ENCODE measurements around the gene MYOG.

DNA sequence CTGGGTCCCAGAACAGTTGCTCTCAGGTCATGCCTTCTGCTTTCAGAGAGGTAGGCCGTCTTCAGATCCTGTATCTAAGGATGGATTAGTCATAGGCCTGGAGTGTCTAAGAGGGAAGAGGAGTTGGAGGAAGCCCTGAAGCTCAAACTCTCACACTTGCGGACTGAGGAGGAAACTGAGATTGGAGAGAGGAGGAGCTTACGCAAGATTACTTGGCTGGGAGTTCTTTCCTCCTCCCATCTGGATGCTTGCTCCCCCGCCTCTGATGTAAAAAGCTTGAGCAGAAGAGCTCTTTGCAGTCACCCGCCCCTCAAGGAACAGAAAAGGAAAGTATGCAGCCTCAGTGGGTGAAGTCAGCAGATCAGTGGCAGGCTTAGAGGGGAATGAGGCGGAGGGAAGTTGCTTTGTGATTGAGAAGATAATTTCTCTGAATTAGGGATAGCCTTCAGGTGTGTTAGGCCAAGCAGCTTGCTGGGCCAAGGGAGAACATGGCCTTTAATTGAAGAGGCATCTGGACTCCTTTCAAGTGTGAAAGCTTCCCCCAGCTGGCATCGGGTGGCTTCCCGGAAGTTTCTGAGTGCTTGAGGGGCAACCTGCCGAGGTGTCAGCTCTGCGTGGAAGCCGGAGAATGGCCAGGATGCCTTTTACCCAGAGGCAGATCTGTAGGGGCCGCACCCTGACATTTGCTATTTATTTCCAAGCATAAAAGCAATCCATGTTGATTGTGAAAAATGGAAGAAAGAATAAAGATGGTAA, 48.3 kb upstream of the MYOG start:
- TF ChIP-seq TEAD4 (IDR thresholded peaks at IDR 0.05) = no peak
- no peak for TF ChIP-seq RAD21 (IDR thresholded peaks at IDR 0.05; ENCODE audit: low read depth)
- no peak for TF ChIP-seq EP300 (IDR thresholded peaks at IDR 0.05; ENCODE audit: borderline replicate concordance)
- no peak for TF ChIP-seq TCF12 (IDR thresholded peaks at IDR 0.05; ENCODE audit: low read depth)
- TF ChIP-seq, protein P1, sequence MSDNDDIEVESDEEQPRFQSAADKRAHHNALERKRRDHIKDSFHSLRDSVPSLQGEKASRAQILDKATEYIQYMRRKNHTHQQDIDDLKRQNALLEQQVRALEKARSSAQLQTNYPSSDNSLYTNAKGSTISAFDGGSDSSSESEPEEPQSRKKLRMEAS (IDR thresholded peaks at IDR 0.05) = no peak
- TF ChIP-seq REST (IDR thresholded peaks at IDR 0.05; ENCODE audit: low read depth) = no peak
- no peak for TF ChIP-seq CEBPB (IDR thresholded peaks at IDR 0.05)
- no peak for TF ChIP-seq ZBTB7A (IDR thresholded peaks at IDR 0.05; ENCODE audit: low read depth)

All from Ishikawa (cell line).